Upper lobe of left lung (tissue), 6 donors: ENCODE measurements around the gene ASCL1. TPM values are rescaled to one million over a fixed set of nuclear protein-coding genes. Genes with fewer than 3 reads are reported as not detected.

Experiments used
- ATAC-seq, 2 donors: fragments of 200-7000 bp; cut with Tn5 transposase; one replicate each; pipeline ENCODE4 v1.9.1; 2022; ENCODE audit warnings: mild to moderate bottlenecking in 2 of 2, moderate library complexity in 2 of 2; ENCODE audit not compliant: low FRiP score in 2 of 2
- DNase-seq, 2 donors: peaks; one replicate each; pipeline ENCODE4 v3.0.0-alpha.2; 2019 to 2020
- H3K27ac ChIP-seq, 4 donors: fragments of 200-600 bp; sonication (generic); one replicate each; pipeline ENCODE4 v1.5.1; 2016 to 2019
- H3K27me3 ChIP-seq, 4 donors: fragments of 200-600 bp; sonication (generic); one replicate each; pipeline ENCODE4 v1.5.1; 2017 to 2019
- H3K36me3 ChIP-seq, 4 donors: fragments of 200-600 bp; sonication (generic); one replicate each; pipeline ENCODE4 v1.5.1; 2016 to 2019
- H3K4me1 ChIP-seq, 4 donors: fragments of 200-600 bp; sonication (generic); one replicate each; pipeline ENCODE4 v1.5.1; 2018 to 2019
- H3K4me3 ChIP-seq, 4 donors: fragments of 200-600 bp; sonication (generic); one replicate each; pipeline ENCODE4 v1.5.1; 2017 to 2019; ENCODE audit warnings: mild to moderate bottlenecking in 2 of 4, moderate library complexity in 1 of 4
- H3K9me3 ChIP-seq, 4 donors: fragments of 200-600 bp; sonication (generic); one replicate each; pipeline ENCODE4 v1.5.1; 2018 to 2019
- EP300 ChIP-seq, 4 donors: sonication (generic); formaldehyde crosslinking; IDR thresholded peaks; one replicate each; pipeline ENCODE4 v1.5.1; 2017; ENCODE audit warnings: antibody characterized with exemption in 4 of 4, control low read depth in 2 of 4
- POLR2A ChIP-seq, 4 donors: fragments of 450-650 bp; IDR thresholded peaks; one replicate each; pipeline ENCODE4 v1.5.1; 2016 to 2017; ENCODE audit warnings: antibody characterized with exemption in 4 of 4, mild to moderate bottlenecking in 2 of 4
- POLR2AphosphoS5 ChIP-seq, 2 donors: sonication (generic); formaldehyde crosslinking; IDR thresholded peaks; one replicate each; pipeline ENCODE4 v1.5.1; 2017; ENCODE audit warnings: antibody characterized with exemption in 2 of 2
- WGBS, 2 donors: methylation state at CpG; one replicate each; pipeline ENCODE4 v1.1.5; 2017 to 2018; 5-methylcytosine and 5-hydroxymethylcytosine counted together
- total RNA-seq, 6 donors: library from RNA; depleted of rRNA in 4 of 6; stranded (reverse); fragments of >200 nt in 4 of 6; gene quantifications; one replicate each; pipeline versions ENCODE4 v1.1.0 to v1.2.1, GENCODE V29; 2016 to 2021
- TF ChIP-seq, protein P1 (sequence below), 6 experiments: fragments of 450-650 bp in 4 of 6; fragments of 200-600 bp in 2 of 6; sonication (generic) in 2 of 6; IDR thresholded peaks; one replicate each; pipeline ENCODE4 v1.5.1; 2016 to 2019; ENCODE audit warnings: antibody characterized with exemption in 6 of 6
- donor health status: DM: no; HTN: no; CAD: no; lungs with moderate emphysema.
- donor health status: DM: no; HTN: yes; CAD: no; lungs with severe emphysema.

ASCL1 gene
- total RNA-seq, 6 donors from 2014 or later = 0.13 to 0.29 (median 0.15) TPM; not detected in 3

DNA sequence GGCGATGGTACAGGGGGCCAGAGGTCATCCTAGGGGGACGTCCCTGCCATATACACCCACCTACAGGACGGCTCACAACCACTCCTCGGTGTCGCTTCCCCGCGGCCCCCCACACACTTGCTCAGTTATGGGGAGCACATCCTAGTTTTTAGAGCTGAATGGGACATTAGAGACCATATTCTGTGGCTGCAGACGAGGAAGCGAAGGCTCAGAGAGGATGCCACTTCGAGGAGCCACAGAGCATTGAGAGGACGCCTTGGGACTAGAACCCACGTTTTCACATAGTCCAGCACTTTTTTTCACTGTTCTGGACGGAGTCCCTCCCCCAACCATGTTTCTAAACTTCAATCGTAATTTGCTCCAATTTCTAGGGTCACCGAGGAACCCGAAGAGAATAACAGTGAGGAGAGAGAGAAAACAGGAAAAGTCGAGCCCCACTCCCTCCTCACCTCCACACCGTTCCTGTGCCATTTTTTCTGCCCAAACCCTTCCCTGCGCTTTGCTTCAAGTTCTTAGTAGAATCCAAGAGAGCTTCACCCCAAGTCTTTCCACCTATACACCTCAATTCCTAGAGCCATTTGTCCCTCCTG is 641 bp upstream of the ASCL1 start:
- 4 to 6% methylated on average over 19 of the region's 19 CpGs for WGBS, 2 donors
- peaks cover 0 to 36% (median 15%) of the 10 kb centered on the region in 4 donors for H3K27me3 ChIP-seq
- H3K9me3 ChIP-seq = no peaks in the 10 kb centered on the region
- H3K4me3 ChIP-seq = no peak overlapping the region
- peaks cover 14 to 29% (median 24%) of the 10 kb centered on the region in 4 donors for H3K4me1 ChIP-seq
- H3K36me3 ChIP-seq = no peaks in the 10 kb centered on the region
- no peak overlapping the region for H3K27ac ChIP-seq
- ATAC-seq (no peak), DNase-seq (no peak)
- TF ChIP-seq POLR2A (IDR thresholded peaks at IDR 0.05) = no peak
- TF ChIP-seq POLR2AphosphoS5 (IDR thresholded peaks at IDR 0.05) = no peak
- TF ChIP-seq, protein P1, sequence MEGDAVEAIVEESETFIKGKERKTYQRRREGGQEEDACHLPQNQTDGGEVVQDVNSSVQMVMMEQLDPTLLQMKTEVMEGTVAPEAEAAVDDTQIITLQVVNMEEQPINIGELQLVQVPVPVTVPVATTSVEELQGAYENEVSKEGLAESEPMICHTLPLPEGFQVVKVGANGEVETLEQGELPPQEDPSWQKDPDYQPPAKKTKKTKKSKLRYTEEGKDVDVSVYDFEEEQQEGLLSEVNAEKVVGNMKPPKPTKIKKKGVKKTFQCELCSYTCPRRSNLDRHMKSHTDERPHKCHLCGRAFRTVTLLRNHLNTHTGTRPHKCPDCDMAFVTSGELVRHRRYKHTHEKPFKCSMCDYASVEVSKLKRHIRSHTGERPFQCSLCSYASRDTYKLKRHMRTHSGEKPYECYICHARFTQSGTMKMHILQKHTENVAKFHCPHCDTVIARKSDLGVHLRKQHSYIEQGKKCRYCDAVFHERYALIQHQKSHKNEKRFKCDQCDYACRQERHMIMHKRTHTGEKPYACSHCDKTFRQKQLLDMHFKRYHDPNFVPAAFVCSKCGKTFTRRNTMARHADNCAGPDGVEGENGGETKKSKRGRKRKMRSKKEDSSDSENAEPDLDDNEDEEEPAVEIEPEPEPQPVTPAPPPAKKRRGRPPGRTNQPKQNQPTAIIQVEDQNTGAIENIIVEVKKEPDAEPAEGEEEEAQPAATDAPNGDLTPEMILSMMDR (IDR thresholded peaks at IDR 0.05) = no peak
- no peak for TF ChIP-seq EP300 (IDR thresholded peaks at IDR 0.05)

DNA sequence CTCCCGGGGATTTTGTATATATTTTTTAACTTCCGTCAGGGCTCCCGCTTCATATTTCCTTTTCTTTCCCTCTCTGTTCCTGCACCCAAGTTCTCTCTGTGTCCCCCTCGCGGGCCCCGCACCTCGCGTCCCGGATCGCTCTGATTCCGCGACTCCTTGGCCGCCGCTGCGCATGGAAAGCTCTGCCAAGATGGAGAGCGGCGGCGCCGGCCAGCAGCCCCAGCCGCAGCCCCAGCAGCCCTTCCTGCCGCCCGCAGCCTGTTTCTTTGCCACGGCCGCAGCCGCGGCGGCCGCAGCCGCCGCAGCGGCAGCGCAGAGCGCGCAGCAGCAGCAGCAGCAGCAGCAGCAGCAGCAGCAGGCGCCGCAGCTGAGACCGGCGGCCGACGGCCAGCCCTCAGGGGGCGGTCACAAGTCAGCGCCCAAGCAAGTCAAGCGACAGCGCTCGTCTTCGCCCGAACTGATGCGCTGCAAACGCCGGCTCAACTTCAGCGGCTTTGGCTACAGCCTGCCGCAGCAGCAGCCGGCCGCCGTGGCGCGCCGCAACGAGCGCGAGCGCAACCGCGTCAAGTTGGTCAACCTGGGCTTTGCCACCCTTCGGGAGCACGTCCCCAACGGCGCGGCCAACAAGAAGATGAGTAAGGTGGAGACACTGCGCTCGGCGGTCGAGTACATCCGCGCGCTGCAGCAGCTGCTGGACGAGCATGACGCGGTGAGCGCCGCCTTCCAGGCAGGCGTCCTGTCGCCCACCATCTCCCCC is 777 bp downstream of the ASCL1 start:
- Histone ChIP-seq H3K9me3 (no peaks in the 10 kb centered on the region), H3K4me1 (peaks cover 15 to 29% (median 24%) of the 10 kb centered on the region in 4 donors), H3K4me3 (peak overlapping the region in 3 of 4 donors; percentile 32 to 43 (median 39)), H3K27me3 (peaks cover 0 to 46% (median 16%) of the 10 kb centered on the region in 4 donors), H3K27ac (no peak overlapping the region), H3K36me3 (no peaks in the 10 kb centered on the region)
- WGBS, 2 donors = 0 to 1% methylated on average over 37 to 43 of the region's 83 CpGs
- ATAC-seq = peak in 1 of 2 donors; percentile 42
- DNase-seq = peak in 1 of 2 donors; percentile 86
- TF ChIP-seq, protein P1 (IDR thresholded peaks at IDR 0.05) = no peak
- TF ChIP-seq EP300 (IDR thresholded peaks at IDR 0.05) (no peak), POLR2A (IDR thresholded peaks at IDR 0.05) (no peak), POLR2AphosphoS5 (IDR thresholded peaks at IDR 0.05) (no peak)

DNA sequence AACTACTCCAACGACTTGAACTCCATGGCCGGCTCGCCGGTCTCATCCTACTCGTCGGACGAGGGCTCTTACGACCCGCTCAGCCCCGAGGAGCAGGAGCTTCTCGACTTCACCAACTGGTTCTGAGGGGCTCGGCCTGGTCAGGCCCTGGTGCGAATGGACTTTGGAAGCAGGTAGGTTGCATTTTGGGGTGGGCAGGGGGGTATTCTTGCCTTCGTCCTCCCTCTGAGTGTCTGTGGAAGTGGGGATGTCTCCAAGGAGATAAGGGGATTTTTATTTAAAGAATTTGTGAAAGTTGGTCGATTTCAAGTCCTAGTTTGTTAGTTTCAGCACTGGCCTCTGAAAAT is 1.3 kb downstream of the ASCL1 start:
- Histone ChIP-seq H3K27ac (no peak overlapping the region), H3K9me3 (peaks cover 0 to 2% (median 0%) of the 10 kb centered on the region in 4 donors), H3K36me3 (no peaks in the 10 kb centered on the region), H3K4me3 (peak overlapping the region in 2 of 4 donors; percentile 39 to 43), H3K27me3 (peaks cover 0 to 46% (median 16%) of the 10 kb centered on the region in 4 donors), H3K4me1 (peaks cover 15 to 29% (median 24%) of the 10 kb centered on the region in 4 donors)
- ATAC-seq (no peak), DNase-seq (no peak)
- WGBS, 2 donors = 5 to 27% methylated on average over 4 to 15 of the region's 15 CpGs
- TF ChIP-seq, protein P1 (IDR thresholded peaks at IDR 0.05) = no peak
- no peak for TF ChIP-seq POLR2AphosphoS5 (IDR thresholded peaks at IDR 0.05)
- TF ChIP-seq EP300 (IDR thresholded peaks at IDR 0.05) = no peak
- TF ChIP-seq POLR2A (IDR thresholded peaks at IDR 0.05) = no peak

DNA sequence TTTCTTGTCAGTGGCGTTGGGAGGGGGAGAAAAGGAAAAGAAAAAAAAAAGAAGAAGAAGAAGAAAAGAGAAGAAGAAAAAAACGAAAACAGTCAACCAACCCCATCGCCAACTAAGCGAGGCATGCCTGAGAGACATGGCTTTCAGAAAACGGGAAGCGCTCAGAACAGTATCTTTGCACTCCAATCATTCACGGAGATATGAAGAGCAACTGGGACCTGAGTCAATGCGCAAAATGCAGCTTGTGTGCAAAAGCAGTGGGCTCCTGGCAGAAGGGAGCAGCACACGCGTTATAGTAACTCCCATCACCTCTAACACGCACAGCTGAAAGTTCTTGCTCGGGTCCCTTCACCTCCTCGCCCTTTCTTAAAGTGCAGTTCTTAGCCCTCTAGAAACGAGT is 1.9 kb downstream of the ASCL1 start:
- H3K4me3 ChIP-seq = no peak overlapping the region
- no peak overlapping the region for H3K27ac ChIP-seq
- TF ChIP-seq, protein P1 (IDR thresholded peaks at IDR 0.05) = no peak
- no peak for TF ChIP-seq EP300 (IDR thresholded peaks at IDR 0.05)
- TF ChIP-seq POLR2A (IDR thresholded peaks at IDR 0.05) = no peak
- TF ChIP-seq POLR2AphosphoS5 (IDR thresholded peaks at IDR 0.05) = no peak
- H3K36me3 ChIP-seq = no peaks in the 10 kb centered on the region
- 14 to 19% methylated on average over 14 of the region's 14 CpGs for WGBS, 2 donors
- peaks cover 15 to 30% (median 24%) of the 10 kb centered on the region in 4 donors for H3K4me1 ChIP-seq
- H3K9me3 ChIP-seq = peaks cover 0 to 3% (median 0%) of the 10 kb centered on the region in 4 donors
- no peak for DNase-seq
- H3K27me3 ChIP-seq = peaks cover 0 to 46% (median 16%) of the 10 kb centered on the region in 4 donors
- ATAC-seq = no peak
